ENCODE results near the gene TSR3. TPM values are rescaled to one million over a fixed set of nuclear protein-coding genes. Genes with fewer than 3 reads are reported as not detected.

TSR3 gene
- total RNA-seq, 6 experiments from 2014 or later: 73.7 to 84.6 (median 78.1) TPM

GRCh38 chr16:1347286-1347855, 4.3 kb downstream of the TSR3 start:
- H3K27ac Mint-ChIP-seq: no peak overlapping the region
- H3K9me3 Mint-ChIP-seq: no peaks in the 10 kb centered on the region
- TF ChIP-seq CTCF (IDR thresholded peaks at IDR 0.05): no peak
- peaks cover 1% of the 10 kb centered on the region for H3K27me3 Mint-ChIP-seq (ENCODE audit: insufficient read depth)
- no peak for DNase-seq
- H3K4me1 Mint-ChIP-seq (ENCODE audit: low read depth): peaks cover 7% of the 10 kb centered on the region
- H3K4me3 Mint-ChIP-seq: no peak overlapping the region
- no peaks in the 10 kb centered on the region for H3K36me3 Mint-ChIP-seq (ENCODE audit: low read depth)

- Mint-ChIP-seq H3K27me3 (ENCODE audit: insufficient read depth) (no peaks in the 10 kb centered on the region; the same call in 1 of the 2 replicates), H3K27ac (no peak overlapping the region), H3K4me3 (no peak overlapping the region), H3K36me3 (ENCODE audit: low read depth) (no peaks in the 10 kb centered on the region), H3K9me3 (no peaks in the 10 kb centered on the region), H3K4me1 (ENCODE audit: low read depth) (peaks cover 6% of the 10 kb centered on the region)
- TF ChIP-seq CTCF (IDR thresholded peaks at IDR 0.05): peak; percentile 49
- no peak for DNase-seq
Measured at GRCh38 chr16:1346422-1347285, 5.0 kb downstream of the TSR3 start.

GRCh38 chr16:1345651-1346421, 5.8 kb downstream of the TSR3 start:
- Mint-ChIP-seq H3K4me1 (ENCODE audit: low read depth) (peaks cover 6% of the 10 kb centered on the region), H3K9me3 (no peaks in the 10 kb centered on the region), H3K36me3 (ENCODE audit: low read depth) (no peaks in the 10 kb centered on the region), H3K27ac (no peak overlapping the region), H3K4me3 (no peak overlapping the region), H3K27me3 (ENCODE audit: insufficient read depth) (no peaks in the 10 kb centered on the region; the same call in 1 of the 2 replicates)
- DNase-seq: no peak
- no peak for TF ChIP-seq CTCF (IDR thresholded peaks at IDR 0.05)

- Mint-ChIP-seq H3K4me1 (ENCODE audit: low read depth) (no peaks in the 10 kb centered on the region), H3K4me3 (no peak overlapping the region), H3K36me3 (ENCODE audit: low read depth) (no peaks in the 10 kb centered on the region), H3K9me3 (no peaks in the 10 kb centered on the region), H3K27me3 (ENCODE audit: insufficient read depth) (peaks cover 2% of the 10 kb centered on the region; the same call in 1 of the 2 replicates), H3K27ac (no peak overlapping the region)
- no peak for TF ChIP-seq CTCF (IDR thresholded peaks at IDR 0.05)
- DNase-seq: no peak
Measured at GRCh38 chr16:1345087-1345486, 6.6 kb downstream of the TSR3 start.

- Mint-ChIP-seq H3K27ac (no peak overlapping the region), H3K9me3 (no peaks in the 10 kb centered on the region), H3K4me1 (ENCODE audit: low read depth) (no peaks in the 10 kb centered on the region), H3K27me3 (ENCODE audit: insufficient read depth) (peaks cover 2% of the 10 kb centered on the region; the same call in 1 of the 2 replicates), H3K4me3 (no peak overlapping the region), H3K36me3 (ENCODE audit: low read depth) (no peaks in the 10 kb centered on the region)
- DNase-seq: no peak
- no peak for TF ChIP-seq CTCF (IDR thresholded peaks at IDR 0.05)
Measured at GRCh38 chr16:1344499-1344898, 7.2 kb downstream of the TSR3 start.

All from HFFc6 (cell line).